Endothelial cell of umbilical vein (primary cell): ENCODE results near the gene CEMP1.

Source experiments
- EZH2 ChIP-seq: IDR thresholded peaks from 2 replicates; pipeline ENCODE4 v1.6.1; 2012; ENCODE audit warnings: borderline replicate concordance, low read depth, mild to moderate bottlenecking, moderate library complexity, low read length, inconsistent platforms; ENCODE audit not compliant: severe bottlenecking
- POLR2A ChIP-seq: IDR thresholded peaks from 2 replicates; pipeline ENCODE4 v1.6.1; 2012; ENCODE audit warnings: low read depth, mild to moderate bottlenecking, control low read depth, low read length
- POLR2AphosphoS5 ChIP-seq: IDR thresholded peaks from 2 replicates; pipeline ENCODE4 v1.6.1; 2012; ENCODE audit warnings: low read depth, mild to moderate bottlenecking, control low read depth, low read length, moderate library complexity; ENCODE audit not compliant: insufficient read depth
- TF ChIP-seq, protein P1 (sequence below), 2 donors: IDR thresholded peaks; 1 replicate in 1 of 2; 2 replicates in 1 of 2; pipeline ENCODE4 v1.5.1; 2011; ENCODE audit warnings: low read length in 2 of 2, mild to moderate bottlenecking in 2 of 2, moderate library complexity in 2 of 2, control low read depth in 1 of 2, inconsistent platforms in 1 of 2, low read depth in 1 of 2; ENCODE audit not compliant: insufficient read depth in 1 of 2; ENCODE audit errors: extremely low read depth in 1 of 2
- TF ChIP-seq, protein P2 (sequence below): IDR thresholded peaks from 2 replicates; pipeline ENCODE4 v1.6.1; 2011; ENCODE audit not compliant: insufficient read depth, insufficient read length

DNA sequence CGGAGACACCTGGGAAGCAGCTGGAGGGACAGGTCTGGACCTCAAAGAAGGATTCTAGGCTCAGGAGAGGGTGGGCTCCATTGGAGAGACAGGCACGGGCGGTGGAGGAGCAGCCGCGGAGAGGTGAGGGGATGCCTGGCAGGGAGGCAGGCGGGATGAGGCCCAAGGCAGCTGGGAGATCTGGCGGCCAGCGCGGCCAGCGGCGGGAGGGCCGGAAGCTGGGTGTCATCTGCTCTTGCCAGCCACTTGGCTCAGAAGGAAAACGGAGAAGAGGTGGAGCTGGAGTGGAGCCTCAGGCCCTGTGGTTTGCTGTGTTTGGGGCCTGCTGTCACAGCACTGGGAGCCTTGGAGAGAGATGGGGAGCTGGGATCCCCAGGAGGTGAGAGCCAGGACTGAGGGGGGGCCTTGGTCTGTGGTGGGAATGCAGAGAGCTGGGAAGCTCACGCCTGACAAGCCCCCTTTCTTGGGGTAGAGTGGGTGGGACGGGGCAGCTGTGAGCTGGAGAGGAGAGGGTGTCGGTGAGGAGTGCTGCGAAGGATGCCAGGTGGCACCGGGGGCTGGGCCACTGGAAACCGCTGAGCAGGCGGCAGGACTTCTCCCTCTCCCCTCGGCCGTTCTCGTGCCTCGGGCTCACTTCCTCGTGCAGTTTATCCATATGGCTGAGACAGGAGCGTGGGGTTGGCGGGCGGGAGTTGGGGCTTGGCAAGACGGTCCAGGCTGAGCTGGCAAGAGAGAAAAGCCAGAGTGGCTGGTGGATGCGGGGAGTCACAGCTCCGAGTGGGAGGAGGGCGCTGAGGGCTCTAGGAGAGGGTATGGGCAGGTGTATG lies 48.3 kb downstream of the CEMP1 start:
- TF ChIP-seq POLR2A (no peak), EZH2 (no peak), POLR2AphosphoS5 (no peak)
- TF ChIP-seq, protein P1, sequence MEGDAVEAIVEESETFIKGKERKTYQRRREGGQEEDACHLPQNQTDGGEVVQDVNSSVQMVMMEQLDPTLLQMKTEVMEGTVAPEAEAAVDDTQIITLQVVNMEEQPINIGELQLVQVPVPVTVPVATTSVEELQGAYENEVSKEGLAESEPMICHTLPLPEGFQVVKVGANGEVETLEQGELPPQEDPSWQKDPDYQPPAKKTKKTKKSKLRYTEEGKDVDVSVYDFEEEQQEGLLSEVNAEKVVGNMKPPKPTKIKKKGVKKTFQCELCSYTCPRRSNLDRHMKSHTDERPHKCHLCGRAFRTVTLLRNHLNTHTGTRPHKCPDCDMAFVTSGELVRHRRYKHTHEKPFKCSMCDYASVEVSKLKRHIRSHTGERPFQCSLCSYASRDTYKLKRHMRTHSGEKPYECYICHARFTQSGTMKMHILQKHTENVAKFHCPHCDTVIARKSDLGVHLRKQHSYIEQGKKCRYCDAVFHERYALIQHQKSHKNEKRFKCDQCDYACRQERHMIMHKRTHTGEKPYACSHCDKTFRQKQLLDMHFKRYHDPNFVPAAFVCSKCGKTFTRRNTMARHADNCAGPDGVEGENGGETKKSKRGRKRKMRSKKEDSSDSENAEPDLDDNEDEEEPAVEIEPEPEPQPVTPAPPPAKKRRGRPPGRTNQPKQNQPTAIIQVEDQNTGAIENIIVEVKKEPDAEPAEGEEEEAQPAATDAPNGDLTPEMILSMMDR (IDR thresholded peaks at IDR 0.05; ENCODE audit: extremely low read depth in 1 of 2, insufficient read depth in 1 of 2, low read depth in 1 of 2, low read length in 2 of 2), result no peak
- TF ChIP-seq, protein P2, sequence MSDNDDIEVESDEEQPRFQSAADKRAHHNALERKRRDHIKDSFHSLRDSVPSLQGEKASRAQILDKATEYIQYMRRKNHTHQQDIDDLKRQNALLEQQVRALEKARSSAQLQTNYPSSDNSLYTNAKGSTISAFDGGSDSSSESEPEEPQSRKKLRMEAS, result no peak
